Osteoblast (primary cell): ENCODE results near the gene CLCN3. TPM values are rescaled to one million over a fixed set of nuclear protein-coding genes. Genes with fewer than 3 reads are reported as not detected.

ENCODE experiments used
- DNase-seq: peaks from one replicate; pipeline ENCODE4 v3.0.0; 2011; ENCODE audit warnings: low spot score, mixed read lengths; ENCODE audit not compliant: insufficient read length; ENCODE audit errors: missing footprints
- H2AFZ ChIP-seq: 2 replicates; pipeline ENCODE4 v1.6.0; 2011; ENCODE audit warnings: mild to moderate bottlenecking, low read length
- H3K27ac ChIP-seq: 2 replicates; pipeline ENCODE4 v1.5.1; 2011; ENCODE audit warnings: mild to moderate bottlenecking, low read depth, low read length, moderate library complexity
- H3K27me3 ChIP-seq: 2 replicates; pipeline ENCODE4 v1.6.0; 2012; ENCODE audit warnings: mild to moderate bottlenecking, control low read depth, inconsistent platforms, low read length, moderate library complexity; ENCODE audit not compliant: insufficient read depth
- H3K36me3 ChIP-seq: 2 replicates; pipeline ENCODE4 v1.5.1; 2011; ENCODE audit warnings: mild to moderate bottlenecking, low read length, control low read depth, moderate library complexity; ENCODE audit not compliant: insufficient read depth
- H3K4me1 ChIP-seq: 2 replicates; pipeline ENCODE4 v1.5.1; 2011; ENCODE audit warnings: mild to moderate bottlenecking, low read length, control low read depth, moderate library complexity; ENCODE audit not compliant: insufficient read depth
- H3K4me2 ChIP-seq: 2 replicates; pipeline ENCODE4 v1.6.0; 2011; ENCODE audit warnings: mild to moderate bottlenecking, low read length; ENCODE audit not compliant: insufficient read depth
- H3K4me3 ChIP-seq: fragments of 200-600 bp; sonication (generic); 3 replicates; pipeline ENCODE4 v1.5.1; 2012; ENCODE audit warnings: mild to moderate bottlenecking, low read length, inconsistent platforms; ENCODE audit not compliant: insufficient read depth
- H3K79me2 ChIP-seq: 2 replicates; pipeline ENCODE4 v1.6.0; 2012; ENCODE audit warnings: mild to moderate bottlenecking, low read length, control low read depth, inconsistent platforms; ENCODE audit not compliant: insufficient read depth
- H3K9me3 ChIP-seq: 2 replicates; pipeline ENCODE4 v1.5.1; 2011; ENCODE audit warnings: low read depth, low read length, control low read depth
- H4K20me1 ChIP-seq: 2 replicates; pipeline ENCODE4 v1.6.0; 2012; ENCODE audit warnings: mild to moderate bottlenecking, low read length, control low read depth; ENCODE audit not compliant: insufficient read depth
- CTCF ChIP-seq: IDR thresholded peaks from 2 replicates; pipeline ENCODE4 v1.5.1; 2011; ENCODE audit warnings: mild to moderate bottlenecking, low read depth, low read length, moderate library complexity; ENCODE audit errors: extremely low read depth
- total RNA-seq: library from RNA; depleted of rRNA; stranded (reverse); fragments of >200 nt; gene quantifications from 2 replicates; pipeline ENCODE4 v1.2.3, GENCODE V29; 2012

The CLCN3 gene
- total RNA-seq, 1 donor, result 32.2 TPM

- H3K27me3 ChIP-seq, result no peaks in the 10 kb centered on the region
- TF ChIP-seq CTCF, result no peak
- DNase-seq, result no peak
- no peak overlapping the region for H2AFZ ChIP-seq
- peaks cover 48% of the 10 kb centered on the region for H3K79me2 ChIP-seq
- H3K4me3 ChIP-seq, result no peak overlapping the region
- H4K20me1 ChIP-seq, result no peaks in the 10 kb centered on the region
- no peak overlapping the region for H3K27ac ChIP-seq
- peaks cover 11% of the 10 kb centered on the region for H3K4me1 ChIP-seq
- H3K36me3 ChIP-seq, result no peaks in the 10 kb centered on the region
- no peaks in the 10 kb centered on the region for H3K9me3 ChIP-seq
- no peak overlapping the region for H3K4me2 ChIP-seq
Measured at GRCh38 chr4:169655401-169655800, 35.0 kb downstream of the CLCN3 start.

GRCh38 chr4:169657470-169658107, 37.2 kb downstream of the CLCN3 start:
- Histone ChIP-seq H3K79me2 (peaks cover 49% of the 10 kb centered on the region), H4K20me1 (no peaks in the 10 kb centered on the region), H3K27ac (peak overlapping the region; percentile 4), H3K9me3 (no peaks in the 10 kb centered on the region), H3K4me3 (no peak overlapping the region), H3K4me2 (no peak overlapping the region), H2AFZ (no peak overlapping the region), H3K36me3 (no peaks in the 10 kb centered on the region), H3K27me3 (no peaks in the 10 kb centered on the region), H3K4me1 (peaks cover 11% of the 10 kb centered on the region)
- no peak for DNase-seq
- TF ChIP-seq CTCF, result no peak

GRCh38 chr4:169658196-169658595, 37.8 kb downstream of the CLCN3 start:
- H3K27me3 ChIP-seq, result no peaks in the 10 kb centered on the region
- peaks cover 44% of the 10 kb centered on the region for H3K79me2 ChIP-seq
- peak; percentile 27 for DNase-seq
- peaks cover 11% of the 10 kb centered on the region for H3K4me1 ChIP-seq
- no peak for TF ChIP-seq CTCF
- no peak overlapping the region for H3K4me2 ChIP-seq
- H3K4me3 ChIP-seq, result no peak overlapping the region
- H3K27ac ChIP-seq, result peak overlapping the region; percentile 89
- H2AFZ ChIP-seq, result no peak overlapping the region
- no peaks in the 10 kb centered on the region for H4K20me1 ChIP-seq
- no peaks in the 10 kb centered on the region for H3K9me3 ChIP-seq
- no peaks in the 10 kb centered on the region for H3K36me3 ChIP-seq

- no peaks in the 10 kb centered on the region for H3K36me3 ChIP-seq
- H3K9me3 ChIP-seq, result no peaks in the 10 kb centered on the region
- peaks cover 45% of the 10 kb centered on the region for H3K79me2 ChIP-seq
- peak overlapping the region; percentile 66 for H3K4me3 ChIP-seq
- peak overlapping the region; percentile 38 for H2AFZ ChIP-seq
- H3K4me1 ChIP-seq, result peaks cover 16% of the 10 kb centered on the region
- H3K4me2 ChIP-seq, result peak overlapping the region; percentile 92
- H3K27me3 ChIP-seq, result no peaks in the 10 kb centered on the region
- no peak for DNase-seq
- no peak for TF ChIP-seq CTCF
- H3K27ac ChIP-seq, result peak overlapping the region; percentile 89
- H4K20me1 ChIP-seq, result no peaks in the 10 kb centered on the region
Measured at GRCh38 chr4:169658975-169659715, 38.8 kb downstream of the CLCN3 start.
